ENCODE data around the gene NAALAD2. TPM values are rescaled to one million over a fixed set of nuclear protein-coding genes. Genes with fewer than 3 reads are reported as not detected.

Gene NAALAD2
- total and polyA plus RNA-seq, 2 experiments from 2014 or later, result 8.3 to 13.0 TPM

DNA sequence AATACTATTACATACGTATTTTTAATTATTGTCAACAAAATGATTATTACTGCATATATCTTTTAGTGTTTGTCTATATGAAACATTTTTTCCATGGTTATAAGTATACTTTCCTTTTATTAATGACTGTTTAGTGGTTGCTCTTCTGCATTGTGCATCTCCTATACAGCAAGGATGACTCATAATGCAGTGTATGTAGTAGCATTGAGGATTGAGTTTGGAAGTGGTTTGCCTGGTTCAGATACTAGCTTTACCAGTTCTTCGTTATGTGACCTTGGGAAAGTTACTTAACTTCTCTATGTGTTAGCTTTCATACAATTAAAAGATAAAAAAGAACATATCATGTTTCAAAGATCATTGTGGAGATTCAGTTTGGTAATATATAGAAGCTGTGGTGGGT, 44.3 kb downstream of the NAALAD2 start:
- no peaks in the 10 kb centered on the region for H3K27me3 ChIP-seq
- H3K4me1 ChIP-seq (ENCODE audit: low read depth), result peaks cover 18% of the 10 kb centered on the region
- DNase-seq (ENCODE audit: low read depth in 1 of 2, low spot score in 1 of 2), result no peak

DNA sequence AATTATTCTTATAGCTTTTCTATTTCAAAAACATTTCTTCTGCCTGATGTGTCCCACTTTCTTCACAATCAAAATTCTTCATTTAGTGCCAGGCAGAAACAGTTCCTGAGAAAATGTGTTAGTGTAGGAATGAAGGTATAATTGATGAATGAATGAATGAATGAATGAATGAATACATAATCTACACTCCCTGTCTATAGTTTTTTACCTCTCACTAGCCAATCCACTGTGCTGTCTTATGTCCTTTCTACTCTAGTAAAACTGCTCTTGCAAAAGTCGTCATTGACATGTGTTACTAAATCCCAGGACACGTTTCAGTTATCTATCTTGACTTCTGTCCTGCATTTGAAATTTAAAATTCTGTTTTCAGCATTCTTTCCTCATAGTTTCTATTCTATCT, 45.5 kb downstream of the NAALAD2 start:
- Histone ChIP-seq H3K4me1 (ENCODE audit: low read depth) (peaks cover 18% of the 10 kb centered on the region), H3K4me3 (no peak overlapping the region), H3K9me3 (ENCODE audit: low read depth) (no peaks in the 10 kb centered on the region), H3K27ac (no peak overlapping the region), H3K36me3 (no peaks in the 10 kb centered on the region), H3K27me3 (no peaks in the 10 kb centered on the region)
- DNase-seq (ENCODE audit: low read depth in 1 of 2, low spot score in 1 of 2), result no peak
- TF ChIP-seq, protein P1, sequence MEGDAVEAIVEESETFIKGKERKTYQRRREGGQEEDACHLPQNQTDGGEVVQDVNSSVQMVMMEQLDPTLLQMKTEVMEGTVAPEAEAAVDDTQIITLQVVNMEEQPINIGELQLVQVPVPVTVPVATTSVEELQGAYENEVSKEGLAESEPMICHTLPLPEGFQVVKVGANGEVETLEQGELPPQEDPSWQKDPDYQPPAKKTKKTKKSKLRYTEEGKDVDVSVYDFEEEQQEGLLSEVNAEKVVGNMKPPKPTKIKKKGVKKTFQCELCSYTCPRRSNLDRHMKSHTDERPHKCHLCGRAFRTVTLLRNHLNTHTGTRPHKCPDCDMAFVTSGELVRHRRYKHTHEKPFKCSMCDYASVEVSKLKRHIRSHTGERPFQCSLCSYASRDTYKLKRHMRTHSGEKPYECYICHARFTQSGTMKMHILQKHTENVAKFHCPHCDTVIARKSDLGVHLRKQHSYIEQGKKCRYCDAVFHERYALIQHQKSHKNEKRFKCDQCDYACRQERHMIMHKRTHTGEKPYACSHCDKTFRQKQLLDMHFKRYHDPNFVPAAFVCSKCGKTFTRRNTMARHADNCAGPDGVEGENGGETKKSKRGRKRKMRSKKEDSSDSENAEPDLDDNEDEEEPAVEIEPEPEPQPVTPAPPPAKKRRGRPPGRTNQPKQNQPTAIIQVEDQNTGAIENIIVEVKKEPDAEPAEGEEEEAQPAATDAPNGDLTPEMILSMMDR (IDR thresholded peaks at IDR 0.05; ENCODE audit: low read depth, low read length), result no peak

More for the DNA sequence above, 44.3 kb downstream of the NAALAD2 start:
- TF ChIP-seq, protein P1 (IDR thresholded peaks at IDR 0.05; ENCODE audit: low read depth, low read length), result no peak
- H3K36me3 ChIP-seq, result no peaks in the 10 kb centered on the region
- no peak overlapping the region for H3K27ac ChIP-seq
- H3K4me3 ChIP-seq, result no peak overlapping the region
- H3K9me3 ChIP-seq (ENCODE audit: low read depth), result no peaks in the 10 kb centered on the region

- Histone ChIP-seq H3K27ac (no peak overlapping the region), H3K9me3 (ENCODE audit: low read depth) (no peaks in the 10 kb centered on the region), H3K27me3 (no peaks in the 10 kb centered on the region), H3K4me1 (ENCODE audit: low read depth) (no peaks in the 10 kb centered on the region), H3K36me3 (peaks cover 6% of the 10 kb centered on the region), H3K4me3 (no peak overlapping the region)
- no peak for DNase-seq (ENCODE audit: low read depth in 1 of 2, low spot score in 1 of 2)
- TF ChIP-seq, protein P1 (IDR thresholded peaks at IDR 0.05; ENCODE audit: low read depth, low read length), result no peak
Measured at GRCh38 chr11:90187839-90188238, 53.4 kb downstream of the NAALAD2 start.

GRCh38 chr11:90189011-90189410, 54.5 kb downstream of the NAALAD2 start:
- Histone ChIP-seq H3K27ac (no peak overlapping the region), H3K36me3 (peaks cover 10% of the 10 kb centered on the region), H3K4me3 (no peak overlapping the region), H3K4me1 (ENCODE audit: low read depth) (no peaks in the 10 kb centered on the region), H3K9me3 (ENCODE audit: low read depth) (no peaks in the 10 kb centered on the region), H3K27me3 (no peaks in the 10 kb centered on the region)
- TF ChIP-seq, protein P1 (IDR thresholded peaks at IDR 0.05; ENCODE audit: low read depth, low read length), result no peak
- no peak for DNase-seq (ENCODE audit: low read depth in 1 of 2, low spot score in 1 of 2)

DNA sequence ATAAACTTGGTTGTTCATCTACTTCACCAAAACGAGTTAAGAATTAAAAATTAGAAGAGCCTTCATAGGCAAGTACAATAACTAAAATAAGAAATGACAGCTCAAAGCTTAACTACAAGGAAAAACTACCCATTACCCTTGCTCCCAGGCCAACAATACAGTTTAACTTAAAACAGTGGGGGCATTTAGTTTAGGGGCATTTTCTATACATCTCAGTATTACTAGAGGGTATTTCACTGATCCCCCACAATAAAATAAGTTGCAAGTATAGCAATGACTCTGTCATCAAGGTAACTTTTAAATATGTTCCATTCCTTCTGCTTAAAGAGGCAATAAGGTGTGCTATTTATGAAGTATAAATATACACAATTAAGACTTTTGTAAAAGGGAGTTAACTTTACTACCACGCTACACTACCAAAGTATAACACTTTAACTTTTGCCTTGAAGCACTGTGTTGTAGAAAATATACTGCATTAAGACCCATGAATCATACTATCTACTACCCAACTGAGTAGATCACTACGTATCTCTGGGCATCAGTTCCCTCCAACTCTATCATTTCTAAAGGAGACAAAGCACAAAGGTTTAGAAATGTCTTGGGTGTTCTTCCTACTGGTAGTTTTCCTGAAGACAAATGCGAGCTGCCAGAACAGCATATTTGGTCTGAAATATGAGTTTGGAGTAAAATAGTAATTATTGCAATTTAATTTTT, 58.6 kb downstream of the NAALAD2 start:
- DNase-seq (ENCODE audit: low read depth in 1 of 2, low spot score in 1 of 2), result no peak
- H3K36me3 ChIP-seq, result peaks cover 12% of the 10 kb centered on the region
- H3K4me3 ChIP-seq, result no peak overlapping the region
- no peaks in the 10 kb centered on the region for H3K27me3 ChIP-seq
- TF ChIP-seq, protein P1 (IDR thresholded peaks at IDR 0.05; ENCODE audit: low read depth, low read length), result no peak
- H3K9me3 ChIP-seq (ENCODE audit: low read depth), result no peaks in the 10 kb centered on the region
- no peak overlapping the region for H3K27ac ChIP-seq
- H3K4me1 ChIP-seq (ENCODE audit: low read depth), result no peaks in the 10 kb centered on the region

Data from cardiac muscle cell (in vitro differentiated cells and primary cell).